IMR-90 (cell line): ENCODE measurements around the gene KHK. TPM values are rescaled to one million over a fixed set of nuclear protein-coding genes. Genes with fewer than 3 reads are reported as not detected.

Experiments
- ATAC-seq: fragments of 200-7000 bp; cut with Tn5 transposase; 2 replicates; pipeline ENCODE4 v1.9.1; 2020; ENCODE audit warnings: low read depth, mild to moderate bottlenecking, moderate library complexity
- BruUV-seq: library from RNA; stranded (reverse); fragments of 400-500 nt; replicated peaks from 2 replicates; lab custom pipeline; 2021; lab: Mats Ljungman, UMichigan
- CTCF ChIA-PET: fragments of 300-600 bp; formaldehyde crosslinking; extraction: SDS; loops from one replicate; lab custom pipeline; 2021; ENCODE audit warnings: antibody characterized with exemption; lab: Yijun Ruan, JAX
- POLR2A ChIA-PET: fragments of 300-600 bp; sonication (Branson Sonifier 250); formaldehyde crosslinking; loops from one replicate; lab custom pipeline; 2022; ENCODE audit warnings: antibody characterized with exemption; ENCODE audit not compliant: unreplicated experiment; lab: Charles Lee
- DNase-seq: peaks from one replicate; pipeline ENCODE4 v3.0.0; 2013
- H2AFZ ChIP-seq: replicated peaks from 2 replicates; pipeline ENCODE3; 2013; ENCODE audit warnings: low read length, mild to moderate bottlenecking; ENCODE audit not compliant: poor library complexity
- H2AK5ac ChIP-seq: 2 replicates; pipeline ENCODE4 v1.6.1; 2013; ENCODE audit warnings: low read depth, low read length, inconsistent platforms
- H2AK9ac ChIP-seq: replicated peaks from 2 replicates; pipeline ENCODE3; 2013; ENCODE audit warnings: mild to moderate bottlenecking, low read depth, low read length, moderate library complexity; ENCODE audit not compliant: poor library complexity
- H2BK120ac ChIP-seq: 2 replicates; pipeline ENCODE4 v1.6.1; 2013; ENCODE audit warnings: low read depth, low read length, inconsistent platforms
- H2BK15ac ChIP-seq: 3 replicates; pipeline ENCODE4 v1.6.1; 2013; ENCODE audit warnings: low read depth, low read length, inconsistent platforms
- H2BK20ac ChIP-seq: 2 replicates; pipeline ENCODE4 v1.6.1; 2013; ENCODE audit warnings: low read depth, mild to moderate bottlenecking, inconsistent platforms, low read length, moderate library complexity
- H2BK5ac ChIP-seq: 2 replicates; pipeline ENCODE4 v1.6.1; 2013; ENCODE audit warnings: mild to moderate bottlenecking, low read depth, low read length, inconsistent platforms; ENCODE audit not compliant: poor library complexity, severe bottlenecking
- H3K14ac ChIP-seq: replicated peaks from 2 replicates; pipeline ENCODE4 v1.6.1; 2013; ENCODE audit warnings: low read depth, low read length, inconsistent platforms
- H3K18ac ChIP-seq: 2 replicates; pipeline ENCODE4 v1.6.1; 2013; ENCODE audit warnings: low read depth, low read length, control low read depth
- H3K23ac ChIP-seq: 2 replicates; pipeline ENCODE4 v1.6.1; 2013; ENCODE audit warnings: low read depth, low read length, inconsistent platforms
- H3K27ac ChIP-seq: 2 replicates; pipeline ENCODE4 v1.5.1; 2013; ENCODE audit warnings: mild to moderate bottlenecking, control low read depth, low read length; ENCODE audit not compliant: insufficient read depth
- H3K27me3 ChIP-seq: 2 replicates; pipeline ENCODE4 v1.6.1; 2013; ENCODE audit warnings: low read length; ENCODE audit not compliant: control insufficient read depth, insufficient read depth
- H3K36me3 ChIP-seq: 2 replicates; pipeline ENCODE4 v1.6.1; 2013; ENCODE audit warnings: low read length, mixed read lengths; ENCODE audit not compliant: control insufficient read depth, insufficient read depth
- H3K4ac ChIP-seq: 2 replicates; pipeline ENCODE4 v1.6.1; 2013; ENCODE audit warnings: low read depth, low read length, inconsistent platforms
- H3K4me1 ChIP-seq: 2 replicates; pipeline ENCODE4 v1.6.1; 2013; ENCODE audit warnings: low read length, mixed read lengths; ENCODE audit not compliant: control insufficient read depth, insufficient read depth
- H3K4me2 ChIP-seq: 2 replicates; pipeline ENCODE4 v1.6.1; 2013; ENCODE audit warnings: low read depth, mild to moderate bottlenecking, control low read depth, low read length, moderate library complexity
- H3K4me3 ChIP-seq: 2 replicates; pipeline ENCODE4 v1.5.1; 2013; ENCODE audit warnings: low read depth, mild to moderate bottlenecking, control low read depth, low read length, moderate library complexity; ENCODE audit not compliant: insufficient read depth
- H3K56ac ChIP-seq: 2 replicates; pipeline ENCODE4 v1.6.1; 2013; ENCODE audit warnings: low read length, inconsistent platforms; ENCODE audit not compliant: insufficient read depth; ENCODE audit errors: extremely low read depth
- H3K79me1 ChIP-seq, 2 experiments: 2 replicates each; pipeline ENCODE4 v1.6.1; 2013; ENCODE audit warnings: low read length in 2 of 2, inconsistent platforms in 1 of 2, low read depth in 1 of 2
- H3K9ac ChIP-seq: 2 replicates; pipeline ENCODE4 v1.6.1; 2013; ENCODE audit warnings: low read depth, low read length, control low read depth
- H3K9me1 ChIP-seq: 2 replicates; pipeline ENCODE4 v1.6.1; 2013; ENCODE audit warnings: low read length, inconsistent platforms; ENCODE audit not compliant: insufficient read depth
- H3K9me3 ChIP-seq: 2 replicates; pipeline ENCODE4 v1.6.1; 2013; ENCODE audit warnings: low read length; ENCODE audit not compliant: control insufficient read depth, insufficient read depth
- H4K20me1 ChIP-seq: 2 replicates; pipeline ENCODE4 v1.6.1; 2013; ENCODE audit warnings: low read length, inconsistent platforms; ENCODE audit not compliant: insufficient read depth
- H4K5ac ChIP-seq: 2 replicates; pipeline ENCODE4 v1.6.1; 2013; ENCODE audit warnings: mild to moderate bottlenecking, low read depth, low read length, control low read depth
- H4K8ac ChIP-seq, 2 experiments: 2 replicates each; pipeline ENCODE4 v1.6.1; 2013; ENCODE audit warnings: low read depth in 2 of 2, low read length in 2 of 2, control low read depth in 1 of 2, inconsistent platforms in 1 of 2
- H4K91ac ChIP-seq: 2 replicates; pipeline ENCODE4 v1.6.1; 2013; ENCODE audit warnings: low read depth, low read length, inconsistent platforms; ENCODE audit not compliant: insufficient read depth
- CEBPB ChIP-seq: IDR thresholded peaks from 2 replicates; pipeline ENCODE4 v1.6.1; 2012; ENCODE audit warnings: low read depth, low read length, improper control_type of control experiment
- CTCF ChIP-seq: conservative IDR thresholded peaks from 2 replicates; pipeline ENCODE4 v1.5.1; 2012; ENCODE audit warnings: mild to moderate bottlenecking, low read depth, low read length, improper control_type of control experiment
- ELK1 ChIP-seq: fragments of 150-350 bp; IDR thresholded peaks from 2 replicates; pipeline ENCODE4 v1.6.1; 2016; ENCODE audit warnings: low read depth, mild to moderate bottlenecking, low read length, moderate library complexity, borderline replicate concordance
- FOS ChIP-seq: fragments of 150-350 bp; IDR thresholded peaks from 2 replicates; pipeline ENCODE4 v1.6.1; 2016; ENCODE audit warnings: low read depth, low read length
- MAFK ChIP-seq: IDR thresholded peaks from 2 replicates; pipeline ENCODE4 v1.6.1; 2012; ENCODE audit warnings: low read depth, low read length, improper control_type of control experiment
- MAZ ChIP-seq: IDR thresholded peaks from 2 replicates; pipeline ENCODE4 v1.6.1; 2012; ENCODE audit warnings: low read depth, mild to moderate bottlenecking, low read length, improper control_type of control experiment, moderate library complexity, borderline replicate concordance
- MXI1 ChIP-seq: IDR thresholded peaks from 2 replicates; pipeline ENCODE4 v1.6.1; 2012; ENCODE audit warnings: low read depth, mild to moderate bottlenecking, low read length, moderate library complexity, borderline replicate concordance
- NFE2L2 ChIP-seq: fragments of 150-350 bp; IDR thresholded peaks from 2 replicates; pipeline ENCODE4 v1.6.1; 2016; ENCODE audit warnings: low read depth, mild to moderate bottlenecking, low read length
- POLR2A ChIP-seq: IDR thresholded peaks from 2 replicates; pipeline ENCODE4 v1.6.1; 2012; ENCODE audit warnings: mild to moderate bottlenecking, low read depth, low read length
- RAD21 ChIP-seq: IDR thresholded peaks from 2 replicates; pipeline ENCODE4 v1.6.1; 2012; ENCODE audit warnings: low read length, improper control_type of control experiment
- RCOR1 ChIP-seq: IDR thresholded peaks from 2 replicates; pipeline ENCODE4 v1.6.1; 2012; ENCODE audit warnings: mild to moderate bottlenecking, low read length, improper control_type of control experiment; ENCODE audit not compliant: insufficient replicate concordance
- RFX5 ChIP-seq: IDR thresholded peaks from 2 replicates; pipeline ENCODE4 v1.8.0; 2012; ENCODE audit warnings: low read depth, mild to moderate bottlenecking, low read length, moderate library complexity
- WGBS, 2 experiments: methylation state at CpG; one replicate each; pipeline versions ENCODE4 v1.1.5 to v1.1.7; 2013; ENCODE audit warnings: missing lambda C conversion rate in 2 of 2; ENCODE audit not compliant: insufficient read length in 1 of 2; ENCODE audit errors: extremely low coverage in 2 of 2; 5-methylcytosine and 5-hydroxymethylcytosine counted together
- dilution Hi-C: fragments of 300-500 bp; cut with HindIII; formaldehyde crosslinking; loops from one replicate; pipeline ENCODE4 v1.14.3; 2018; ENCODE audit warnings: low sequenced_read_pairs; ENCODE audit not compliant: unreplicated experiment
- in situ Hi-C: fragments of 300-500 bp; cut with MboI; formaldehyde crosslinking; loops from 3 replicates; pipeline ENCODE4 v1.14.3; 2019; ENCODE audit warnings: low sequenced_read_pairs, inconsistent platforms, mixed read lengths
- intact Hi-C: fragments of 100-400 bp; cut with micrococcal nuclease; formaldehyde crosslinking; loops from 2 replicates; pipeline ENCODE4 v1.10.0; 2022
- polyA plus RNA-seq, 3 experiments: library from polyadenylated mRNA; depleted of rRNA; stranded (reverse); fragments of >200 nt; gene quantifications; 2 replicates each; pipeline ENCODE4 v1.2.3, GENCODE V29; 2012; ENCODE audit warnings: low replicate concordance in 1 of 3
- total RNA-seq: library from RNA; depleted of rRNA; stranded (reverse); fragments of >200 nt; gene quantifications from 2 replicates; pipeline ENCODE4 v1.2.3, GENCODE V29; 2012

Gene KHK
- total and polyA plus RNA-seq, 2 of the 4 experiments (the other 2 are of a cell fraction): 0.72 to 0.82 TPM

GRCh38 chr2:27050996-27051901 lies 35.3 kb upstream of the KHK start, which contains the start of gene AGBL5:
TSS of gene AGBL5 (plus strand) at chr2:27051668. CDS start at chr2:27052959, 1,291 bp downstream.
- Histone ChIP-seq H4K91ac (peak within 1 kb of the TSS; percentile 69), H4K20me1 (peaks cover 13% of the 10 kb centered on the region), H3K9ac (peak within 1 kb of the TSS; percentile 83), H2BK20ac (no peak within 1 kb of the TSS), H4K5ac (peak within 1 kb of the TSS; percentile 63), H3K18ac (peak within 1 kb of the TSS; percentile 27; the same call in 1 of the 2 replicates), H3K27ac (peak within 1 kb of the TSS; percentile 78), H3K4me2 (peak within 1 kb of the TSS; percentile 96), H2AK5ac (peak within 1 kb of the TSS; percentile 47), H3K79me1 (peaks cover 0 to 24% of the 10 kb centered on the region in 2 experiments; a peak in 2 of 4 replicates), H3K27me3 (no peaks in the 10 kb centered on the region), H2BK120ac (0 out of 2 replicates have a peak within 1 kb of the TSS, but pooled peaks have one; percentile 12), H3K4ac (peak within 1 kb of the TSS; percentile 75), H3K36me3 (peaks cover 21% of the 10 kb centered on the region), H3K56ac (peak within 1 kb of the TSS; percentile 71; the same call in 1 of the 2 replicates), H3K23ac (peak within 1 kb of the TSS; percentile 78; the same call in 1 of the 2 replicates), H3K14ac (peak within 1 kb of the TSS; percentile 77), H3K9me3 (no peaks in the 10 kb centered on the region), H2AK9ac (peak within 1 kb of the TSS; percentile 81), H2BK5ac (peak within 1 kb of the TSS; percentile 75), H2AFZ (peak within 1 kb of the TSS; percentile 93), H4K8ac (peak within 1 kb of the TSS; percentile 22 to 91; a peak in 3 of 4 replicates), H3K9me1 (peaks cover 9% of the 10 kb centered on the region), H2BK15ac (no peak within 1 kb of the TSS), H3K4me1 (peaks cover 5% of the 10 kb centered on the region), H3K4me3 (peak within 1 kb of the TSS; percentile 78)
- in situ Hi-C loops (no loop called here), dilution Hi-C loops (no loop called here), intact Hi-C loops (loop anchor here (1.0 to 2.0 kb wide), 5 partner anchors 19 to 90 kb away; partner anchors contain the start of genes KHK, OST4 and TMEM214)
- ChIA-PET CTCF (interaction anchor here (0.7 to 1.0 kb wide), 3 partner anchors 30 to 128 kb away, joined by 3 read pairs; no protein-coding TSS in a partner anchor), POLR2A (interaction anchor here (0.5 to 1.2 kb wide), 2 partner anchors 8 to 14 kb away, joined by 3 read pairs; no protein-coding TSS in a partner anchor)
- no TSS peak for BruUV-seq
- ATAC-seq (peak; percentile 68), DNase-seq (peak; percentile 90)
- TF ChIP-seq MXI1: 0 out of 2 replicates have a peak, but pooled peaks have one; percentile 35
- no peak for TF ChIP-seq MAFK
- TF ChIP-seq CEBPB: no peak
- no peak for TF ChIP-seq CTCF
- no peak for TF ChIP-seq ELK1
- no peak for TF ChIP-seq MAZ
- TF ChIP-seq RFX5: no peak
- TF ChIP-seq NFE2L2: no peak; the same call in 1 of the 2 replicates
- no peak for TF ChIP-seq RCOR1
- no peak for TF ChIP-seq RAD21
- peak; percentile 90 for TF ChIP-seq FOS
- TF ChIP-seq POLR2A: peak; percentile 10; the same call in 1 of the 2 replicates
- WGBS, 2 experiments: 1% methylated on average over 42 of the region's 67 CpGs; no CpG with 5 or more reads in 1 of the 2 experiments
